K562 (cell line): ENCODE results near the gene ANO6. TPM values are rescaled to one million over a fixed set of nuclear protein-coding genes. Genes with fewer than 3 reads are reported as not detected.
A peak's percentile ranks its signal among the peaks of the same experiment; 100 is the strongest.

Experiments used
- CBX1 ChIP-seq: sonication (generic); IDR thresholded peaks from 2 replicates; pipeline ENCODE4 v1.6.1; 2016; ENCODE audit warnings: antibody characterized with exemption, low read depth, mild to moderate bottlenecking
- E2F8 ChIP-seq: fragments of 450-650 bp; IDR thresholded peaks from 2 replicates; pipeline ENCODE4 v1.7.1; 2018; ENCODE audit warnings: mild to moderate bottlenecking, low read depth; ENCODE audit not compliant: partially characterized antibody
- HMGXB4 ChIP-seq: sonication (generic); formaldehyde crosslinking; IDR thresholded peaks from 2 replicates; pipeline ENCODE4 v1.8.1; 2023; ENCODE audit warnings: mild to moderate bottlenecking, missing genetic modification reagents
- HOXB6 ChIP-seq: fragments of 250-450 bp; sonication (Bioruptor Pico); IDR thresholded peaks from 2 replicates; pipeline ENCODE4 v1.5.1; 2022; ENCODE audit warnings: mild to moderate bottlenecking, borderline replicate concordance
- NR2C1 ChIP-seq, 2 experiments: fragments of 450-650 bp; IDR thresholded peaks; 2 replicates each; pipeline ENCODE4 v1.6.1; 2017; ENCODE audit warnings: mild to moderate bottlenecking in 2 of 2, antibody characterized with exemption in 1 of 2, inconsistent platforms in 1 of 2, missing compliant biosample characterization in 1 of 2, missing genetic modification characterization in 1 of 2
- RBM14 ChIP-seq: fragments of 200-400 bp; formaldehyde crosslinking; IDR thresholded peaks from 2 replicates; pipeline ENCODE4 v1.6.1; 2018; ENCODE audit warnings: low read depth, mild to moderate bottlenecking, low read length, moderate library complexity, borderline replicate concordance; ENCODE audit not compliant: insufficient read depth
- XRCC3 ChIP-seq: fragments of 450-650 bp; IDR thresholded peaks from 2 replicates; pipeline ENCODE4 v1.6.1; 2017; ENCODE audit warnings: mild to moderate bottlenecking, moderate library complexity
- ZBTB17 ChIP-seq: fragments of 450-650 bp; formaldehyde crosslinking; IDR thresholded peaks from 2 replicates; pipeline ENCODE4 v1.4.0; 2020; ENCODE audit warnings: mild to moderate bottlenecking
- ZBTB2 ChIP-seq: fragments of 450-650 bp; IDR thresholded peaks from 2 replicates; pipeline ENCODE4 v1.6.1; 2016; ENCODE audit warnings: antibody characterized with exemption
- ZFX ChIP-seq: sonication (generic); formaldehyde crosslinking; IDR thresholded peaks from 2 replicates; pipeline ENCODE4 v1.8.0; 2022; ENCODE audit warnings: mild to moderate bottlenecking, missing genetic modification reagents, moderate library complexity
- ZNF318 ChIP-seq, 2 experiments: fragments of 450-650 bp; IDR thresholded peaks; 2 replicates each; pipeline ENCODE4 v1.6.1; 2016; ENCODE audit warnings: mild to moderate bottlenecking in 2 of 2, borderline replicate concordance in 1 of 2, low read depth in 1 of 2, moderate library complexity in 1 of 2
- polyA plus RNA-seq, 8 experiments: library from polyadenylated mRNA; depleted of rRNA in 4 of 8; stranded (reverse) in 5 of 8; unstranded in 3 of 8; fragments of >200 nt; fragmentation: Nextera tagmentation in 2 of 8; fragmentation: Illumina TruSeq in 1 of 8; extraction: Ambion mirVana in 2 of 8; extraction: Trizol in 1 of 8; gene quantifications; 2 replicates each; pipeline versions ENCODE4 v1.2.1 to v1.2.3, GENCODE V29; 2011 to 2014; ENCODE audit warnings: inconsistent platforms in 1 of 8, missing spikeins in 1 of 8
- total RNA-seq, 7 experiments: library from RNA; depleted of rRNA in 6 of 7; stranded (reverse); fragments of >200 nt in 6 of 7; fragmentation: Illumina TruSeq in 2 of 7; extraction: Trizol in 2 of 7; gene quantifications; 2 replicates each; pipeline versions ENCODE4 v1.2.1 to v1.2.3, GENCODE V29; 2011 to 2021; ENCODE audit warnings: low replicate concordance in 1 of 7

The ANO6 gene
- total and polyA plus RNA-seq, 9 of the 15 experiments (the other 6 are each of a cell fraction or from before 2014, with no cell fraction given), result 3.5 to 24.7 (median 20.3) TPM

GRCh38 chr12:45215419-45216229, at the start of gene ANO6 (continued):
- TF ChIP-seq ZNF318 (IDR thresholded peaks at IDR 0.05; ENCODE audit: borderline replicate concordance in 1 of 2, low read depth in 1 of 2) (no peak), ZFX (no peak), HOXB6 (no peak), NR2C1 (IDR thresholded peaks at IDR 0.05) (no peak), NR2C1 (tag; IDR thresholded peaks at IDR 0.05) (no peak), ZBTB17 (CRISPR knock-in tag) (peak; percentile 74), HMGXB4 (CRISPR knock-in tag) (peak; percentile 63; the same call in 1 of the 2 replicates), CBX1 (peak; percentile 17; the same call in 1 of the 2 replicates), XRCC3 (no peak), RBM14 (no peak), E2F8 (peak; percentile 31), ZBTB2 (peak; percentile 60; the same call in 1 of the 2 replicates)
